GM19035 (cell line): ENCODE results near the gene PPP1R3E.

Experiments
- ATAC-seq: cut with Tn5 transposase; IDR thresholded peaks from one replicate; pipeline ENCODE4 v1.9.1; 2021; ENCODE audit not compliant: unreplicated experiment

PPP1R3E gene

GRCh38 chr14:23249824-23250223, 52.8 kb downstream of the PPP1R3E start:
- no peak for ATAC-seq

- ATAC-seq, result no peak
These were observed 54.1 kb downstream of the PPP1R3E start for GRCh38 chr14:23248601-23249000.
